NCI-H748 treated with DMSO at 0.1 percent for 48 hours (cell line): ENCODE measurements around the gene ZNF784.

Source experiments
- DNase-seq: peaks from one replicate; lab custom pipeline; 2025; lab: John Stamatoyannopoulos, UW

ZNF784 gene

DNA sequence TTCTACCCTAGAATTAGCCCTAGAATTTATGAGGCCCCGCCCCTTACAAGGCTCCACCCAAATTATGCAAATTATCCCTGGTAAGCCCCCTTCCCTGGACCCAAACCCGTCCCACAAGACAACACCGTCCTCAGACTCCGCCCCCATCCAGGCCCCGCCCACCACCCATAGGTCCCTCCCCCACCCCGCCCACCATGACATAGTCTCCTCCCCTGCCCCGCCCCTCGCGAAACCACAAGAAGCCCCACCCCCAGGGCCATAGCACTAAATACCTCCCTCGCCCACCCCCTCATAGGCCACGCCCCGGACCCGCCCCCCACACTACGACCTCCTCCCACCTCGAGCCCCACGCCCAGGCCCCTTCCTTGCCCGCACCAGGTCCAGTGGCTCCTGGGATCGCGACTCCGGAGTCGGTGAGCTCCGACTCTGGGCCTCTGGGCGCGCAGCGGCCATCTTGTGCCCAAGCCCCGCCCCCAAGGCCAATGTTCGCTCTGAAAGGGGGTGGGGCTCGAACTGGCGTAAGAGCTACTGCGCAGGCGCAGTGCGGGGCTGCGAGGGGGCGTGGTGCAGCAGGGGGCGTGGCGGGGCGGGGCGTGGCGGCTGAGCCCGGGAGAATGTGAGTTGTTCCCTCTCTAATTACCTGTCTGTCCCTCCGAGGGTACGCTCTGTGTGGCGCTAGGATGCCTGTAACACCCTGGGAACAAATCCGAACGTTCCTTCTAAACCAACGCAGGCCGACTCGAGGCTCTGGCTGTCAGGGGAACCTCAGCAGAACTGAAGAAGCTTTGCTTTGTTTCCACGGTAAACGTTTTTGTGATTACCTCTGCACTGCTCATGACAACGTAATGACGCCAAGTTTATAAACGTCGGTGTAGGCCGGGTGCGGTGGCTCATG, at the start of gene ZNF784:
Gene ZNF784, minus strand, starts transcription at position 458 of the 895 bp plus-strand sequence. Its CDS starts 5 bp downstream, at position 453.
- DNase-seq = peak; percentile 94

DNA sequence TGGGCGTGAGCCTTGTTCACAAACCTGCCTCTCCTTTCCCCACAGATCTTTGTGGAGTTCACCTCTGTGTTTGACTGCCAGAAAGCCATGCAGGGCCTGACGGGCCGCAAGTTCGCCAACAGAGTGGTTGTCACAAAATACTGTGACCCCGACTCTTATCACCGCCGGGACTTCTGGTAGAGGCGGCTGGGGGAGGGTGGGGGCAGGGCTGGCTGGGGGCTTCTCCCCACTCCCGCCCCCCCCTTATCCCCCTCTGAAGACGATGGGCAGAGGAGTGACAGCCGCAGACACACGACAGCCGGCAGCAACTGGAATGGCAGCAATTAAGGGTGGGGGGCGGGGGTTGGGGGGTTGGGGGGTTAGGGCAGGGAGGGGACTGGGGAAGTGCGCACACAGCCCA, 49.5 kb upstream of the ZNF784 start:
- no peak for DNase-seq

DNA sequence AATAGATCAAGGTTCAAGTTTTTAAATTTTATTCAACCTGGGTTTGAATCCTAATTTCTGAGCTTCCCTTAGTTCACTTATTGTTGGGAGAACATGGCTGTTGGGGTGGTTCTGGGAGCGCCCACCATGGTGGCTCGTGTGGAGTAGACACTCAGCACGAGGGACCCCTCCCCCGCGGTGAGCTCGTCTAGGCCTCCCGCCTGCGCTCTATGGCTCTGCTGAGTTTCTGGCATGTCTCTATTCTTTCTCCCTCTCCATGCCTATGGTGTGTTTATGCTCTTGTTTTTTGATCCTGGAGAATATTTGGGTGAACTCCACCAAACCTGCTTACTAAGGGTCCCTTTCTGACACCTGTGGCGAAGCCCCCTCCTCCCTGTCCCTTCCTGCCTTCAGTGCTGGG, 49.1 kb upstream of the ZNF784 start:
- no peak for DNase-seq

GRCh38 chr19:55672418-55672817, 48.1 kb upstream of the ZNF784 start:
- no peak for DNase-seq

GRCh38 chr19:55671054-55671378, 46.6 kb upstream of the ZNF784 start:
- no peak for DNase-seq

DNA sequence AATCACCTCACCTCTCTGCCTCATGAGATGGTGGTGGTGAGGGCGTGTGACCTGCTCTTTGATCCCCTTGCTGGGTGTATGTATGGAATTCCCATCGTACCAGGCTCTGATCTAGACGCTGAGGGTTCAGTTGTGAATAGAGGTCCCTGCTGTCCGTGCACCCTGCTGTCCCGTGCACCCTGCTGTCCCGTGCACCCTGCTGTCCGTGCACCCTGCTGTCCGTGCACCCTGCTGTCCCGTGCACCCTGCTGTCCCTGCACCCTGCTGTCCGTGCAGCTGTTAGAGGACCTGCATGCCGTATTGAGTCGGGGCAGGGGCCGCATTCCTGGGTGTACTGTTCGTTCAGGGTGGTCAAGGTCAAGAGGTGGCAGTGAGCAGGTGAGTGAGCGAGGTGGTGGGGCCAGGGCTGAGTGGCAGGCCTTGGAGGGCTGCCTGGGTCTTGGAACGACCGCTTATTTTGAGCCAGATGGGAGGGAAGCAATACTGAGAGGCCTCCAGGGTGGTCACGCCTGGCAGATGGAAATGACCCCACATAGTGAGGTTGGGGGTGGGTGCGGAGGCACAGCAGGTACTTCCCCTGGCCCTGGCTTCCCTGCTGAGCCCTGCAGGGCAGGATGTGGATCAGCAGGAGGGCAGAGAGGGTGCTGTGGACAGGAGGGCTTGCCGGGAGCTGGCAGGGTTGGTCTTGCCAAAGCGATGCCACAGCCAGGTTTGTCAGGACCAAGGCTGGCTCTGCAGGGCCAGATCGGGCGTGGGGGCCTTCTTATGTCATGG, 46.1 kb upstream of the ZNF784 start:
- no peak for DNase-seq

DNA sequence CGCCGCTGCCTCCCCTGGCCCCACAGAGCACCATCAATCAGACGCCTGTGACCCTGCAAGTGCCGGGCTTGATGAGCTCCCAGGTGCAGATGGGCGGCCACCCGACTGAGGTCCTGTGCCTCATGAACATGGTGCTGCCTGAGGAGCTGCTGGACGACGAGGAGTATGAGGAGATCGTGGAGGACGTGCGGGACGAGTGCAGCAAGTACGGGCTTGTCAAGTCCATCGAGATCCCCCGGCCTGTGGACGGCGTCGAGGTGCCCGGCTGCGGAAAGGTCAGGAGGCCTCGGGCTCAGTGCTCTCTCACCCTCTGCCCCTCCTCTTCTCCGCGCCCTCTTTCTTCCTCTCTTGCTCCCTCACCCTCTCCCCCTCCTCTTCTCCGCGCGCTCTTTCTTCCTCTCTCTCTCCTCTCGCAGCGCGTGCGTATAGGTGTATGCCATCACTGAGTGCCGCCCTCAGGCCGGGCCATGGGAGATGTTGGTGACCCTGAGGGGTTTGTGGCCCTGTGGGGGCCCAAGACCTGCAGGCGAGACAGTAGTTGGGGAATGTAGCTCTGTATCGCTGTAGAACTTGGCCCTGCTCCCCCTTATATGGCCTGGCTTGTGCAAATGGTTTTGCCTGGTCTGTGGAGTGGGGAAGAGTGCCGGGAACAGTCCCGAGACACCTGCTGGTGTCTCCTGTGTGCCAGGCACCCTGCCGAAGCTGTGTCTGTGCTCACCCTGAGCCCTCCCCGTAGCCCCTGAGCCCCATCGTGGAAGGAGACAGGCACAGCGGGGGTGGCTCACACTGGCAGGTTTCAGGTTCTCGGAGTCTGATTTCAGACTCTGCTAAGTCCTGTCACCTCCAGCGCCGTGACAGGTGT, 45.3 kb upstream of the ZNF784 start:
- DNase-seq = no peak

DNA sequence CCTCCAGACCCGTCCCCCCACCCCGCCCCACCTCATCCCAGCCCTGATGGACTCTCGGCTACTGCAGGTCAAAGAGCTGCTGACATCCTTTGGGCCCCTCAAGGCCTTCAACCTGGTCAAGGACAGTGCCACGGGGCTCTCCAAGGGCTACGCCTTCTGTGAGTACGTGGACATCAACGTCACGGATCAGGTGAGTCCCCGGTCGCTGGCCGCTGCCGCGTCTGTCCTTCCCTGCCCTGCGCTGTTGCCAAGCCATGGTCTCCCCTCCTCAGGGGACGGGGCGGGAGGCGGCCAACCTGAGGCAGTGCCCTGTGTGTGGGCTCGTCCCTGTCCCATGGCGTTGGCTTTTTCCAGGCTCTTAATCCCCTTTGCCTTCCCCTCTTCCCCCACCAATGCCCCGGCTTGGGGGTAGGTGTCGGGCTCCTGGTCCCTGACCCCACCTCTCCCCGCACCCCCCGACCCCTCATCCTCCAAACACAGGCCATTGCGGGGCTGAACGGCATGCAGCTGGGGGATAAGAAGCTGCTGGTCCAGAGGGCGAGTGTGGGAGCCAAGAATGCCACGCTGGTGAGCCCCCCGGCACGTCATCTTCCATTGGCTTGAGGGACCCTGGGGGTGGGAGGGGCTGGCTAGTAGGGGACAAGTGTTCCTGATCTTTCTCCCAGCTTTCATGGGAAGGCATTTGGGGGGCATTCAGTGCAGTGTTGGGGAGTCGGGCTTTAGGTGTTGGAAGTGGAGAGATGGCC, 44.4 kb upstream of the ZNF784 start:
- no peak for DNase-seq

DNA sequence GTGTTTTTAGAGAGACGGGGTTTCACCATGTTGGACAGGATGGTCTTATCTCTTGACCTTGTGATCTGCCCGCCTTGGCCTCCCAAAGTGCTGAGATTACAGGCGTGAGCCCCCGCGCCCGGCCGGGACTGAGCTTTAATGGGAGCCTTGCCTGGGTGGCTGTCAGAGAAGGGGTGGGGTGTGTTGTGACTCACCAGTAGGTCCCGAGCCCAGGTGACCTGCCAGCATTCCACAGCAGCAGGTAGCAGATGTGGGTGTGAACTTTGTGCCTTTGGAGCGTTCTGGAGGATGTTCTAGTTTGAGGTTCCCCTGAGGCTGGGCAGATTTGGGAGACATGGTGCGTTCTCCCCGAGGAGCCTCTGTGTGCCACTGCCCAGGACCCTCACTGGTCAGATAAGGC, 43.6 kb upstream of the ZNF784 start:
- no peak for DNase-seq

- no peak for DNase-seq
Measured at GRCh38 chr19:55667511-55667910, 43.1 kb upstream of the ZNF784 start.

- DNase-seq = no peak
Measured at GRCh38 chr19:55667006-55667381, 42.6 kb upstream of the ZNF784 start.

- no peak for DNase-seq
Measured at GRCh38 chr19:55666343-55667005, 42.1 kb upstream of the ZNF784 start.

- DNase-seq = no peak
Measured at GRCh38 chr19:55663846-55664536, 39.6 kb upstream of the ZNF784 start.

DNA sequence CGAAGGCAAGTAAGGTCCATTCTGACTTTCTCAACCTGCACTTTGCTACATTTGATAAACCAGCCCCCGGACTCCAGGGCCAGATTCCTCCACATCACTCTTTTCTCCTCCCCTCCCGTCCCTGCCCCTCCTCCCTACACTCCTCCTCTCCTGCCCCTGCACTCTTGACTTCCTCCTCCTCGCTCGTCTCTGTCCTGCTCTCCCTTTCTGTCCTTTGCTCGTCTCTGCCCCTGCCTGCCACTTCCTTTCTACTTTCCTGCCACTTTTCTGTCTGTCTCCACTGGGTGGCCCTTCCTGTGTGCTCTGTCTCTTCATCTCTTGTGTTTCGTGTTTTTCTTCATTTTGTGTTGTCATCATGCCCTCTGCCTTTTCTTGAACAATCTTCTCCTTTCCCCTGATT, 37.5 kb upstream of the ZNF784 start:
- DNase-seq = no peak

DNA sequence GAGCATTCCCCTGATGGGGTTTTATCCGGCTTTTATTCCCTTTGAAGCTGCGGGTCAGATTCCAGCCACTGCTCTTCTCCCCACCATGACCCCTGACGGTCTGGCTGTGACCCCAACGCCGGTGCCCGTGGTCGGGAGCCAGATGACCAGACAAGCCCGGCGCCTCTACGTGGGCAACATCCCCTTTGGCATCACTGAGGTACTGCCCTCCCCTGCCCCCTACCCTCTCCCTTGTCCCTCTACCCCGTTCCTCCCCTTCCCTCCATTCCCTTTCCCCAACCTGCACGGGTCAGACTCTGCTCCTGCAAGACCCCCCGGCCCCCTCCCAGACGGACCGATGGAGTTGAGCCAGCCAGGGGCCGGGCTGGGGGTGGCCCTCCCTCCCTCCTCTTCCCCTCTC, 36.6 kb upstream of the ZNF784 start:
- DNase-seq = no peak

GRCh38 chr19:55660404-55660803, 36.0 kb upstream of the ZNF784 start:
- no peak for DNase-seq

- no peak for DNase-seq
Measured at GRCh38 chr19:55659822-55660221, 35.5 kb upstream of the ZNF784 start.

DNA sequence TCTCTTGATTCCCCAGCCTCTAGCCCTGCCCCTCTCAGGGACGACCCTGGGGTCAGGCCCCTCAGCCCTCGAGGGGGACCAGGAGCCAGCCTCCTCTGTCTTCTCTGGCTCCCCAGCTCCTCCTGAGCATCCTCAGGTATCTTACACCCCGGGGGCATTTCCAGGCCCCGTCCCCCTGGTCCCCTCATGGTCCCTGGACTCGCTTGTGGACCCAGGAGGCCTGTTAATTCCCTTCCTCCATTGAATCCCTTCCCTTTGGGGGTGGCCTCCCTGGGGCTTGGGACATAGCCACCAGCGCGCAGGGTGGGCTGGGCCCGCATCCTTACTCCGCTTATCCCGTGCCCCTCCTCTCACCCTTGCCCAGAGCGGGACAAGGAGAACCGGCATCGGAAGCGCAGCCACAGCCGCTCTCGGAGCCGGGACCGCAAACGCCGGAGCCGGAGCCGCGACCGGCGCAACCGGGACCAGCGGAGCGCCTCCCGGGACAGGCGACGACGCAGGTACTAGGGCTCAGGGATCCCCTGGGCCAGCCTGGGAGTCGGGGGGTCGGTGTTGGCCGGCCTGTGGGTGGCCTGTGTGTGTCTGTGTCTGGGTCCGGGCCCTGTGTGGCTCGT, 34.6 kb upstream of the ZNF784 start:
- no peak for DNase-seq

DNA sequence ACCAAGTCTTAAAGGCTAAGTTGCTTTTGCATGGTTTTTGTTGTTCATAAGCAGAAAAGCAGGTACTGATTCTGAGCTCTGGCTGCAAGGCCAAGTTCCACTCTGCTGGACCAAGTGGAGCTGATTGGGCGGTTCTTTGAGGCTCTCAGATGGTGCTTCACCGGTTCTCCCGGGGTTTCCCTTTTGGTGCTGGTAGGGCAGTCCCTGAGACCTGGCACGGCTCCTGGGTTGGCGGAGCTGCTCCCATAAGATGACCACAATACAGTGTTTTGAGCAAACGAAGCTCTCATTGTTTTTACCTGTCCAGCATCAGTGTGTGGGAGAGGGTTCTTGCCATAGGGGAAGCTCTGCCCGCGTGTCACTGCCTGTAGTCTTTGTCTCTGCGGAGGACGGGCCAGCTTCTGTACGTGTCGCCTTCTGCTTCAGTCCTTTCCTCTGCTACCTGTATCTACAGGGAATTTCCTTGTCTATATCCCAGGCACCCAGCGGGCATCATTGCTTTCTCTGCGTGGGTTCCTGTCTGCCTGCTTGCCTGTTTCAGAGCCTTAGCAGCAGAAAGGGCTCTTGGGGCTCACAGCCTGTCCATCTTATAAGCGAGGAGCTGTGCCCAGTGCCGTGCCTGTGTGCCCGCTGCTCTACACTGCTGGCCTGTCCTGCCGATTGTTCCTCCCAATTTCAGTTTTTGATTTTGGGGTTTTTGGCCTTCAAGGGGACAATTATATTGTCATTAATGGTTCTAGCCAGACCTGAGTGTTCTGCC, 32.8 kb upstream of the ZNF784 start:
- no peak for DNase-seq
